Ammon's horn (tissue), 1 donor: Measurements from ENCODE around the gene ISYNA1.

ENCODE experiments used
- DNase-seq: peaks from one replicate; pipeline ENCODE4 v3.0.0-alpha.2; 2016; ENCODE audit warnings: low spot score

Gene ISYNA1

DNA sequence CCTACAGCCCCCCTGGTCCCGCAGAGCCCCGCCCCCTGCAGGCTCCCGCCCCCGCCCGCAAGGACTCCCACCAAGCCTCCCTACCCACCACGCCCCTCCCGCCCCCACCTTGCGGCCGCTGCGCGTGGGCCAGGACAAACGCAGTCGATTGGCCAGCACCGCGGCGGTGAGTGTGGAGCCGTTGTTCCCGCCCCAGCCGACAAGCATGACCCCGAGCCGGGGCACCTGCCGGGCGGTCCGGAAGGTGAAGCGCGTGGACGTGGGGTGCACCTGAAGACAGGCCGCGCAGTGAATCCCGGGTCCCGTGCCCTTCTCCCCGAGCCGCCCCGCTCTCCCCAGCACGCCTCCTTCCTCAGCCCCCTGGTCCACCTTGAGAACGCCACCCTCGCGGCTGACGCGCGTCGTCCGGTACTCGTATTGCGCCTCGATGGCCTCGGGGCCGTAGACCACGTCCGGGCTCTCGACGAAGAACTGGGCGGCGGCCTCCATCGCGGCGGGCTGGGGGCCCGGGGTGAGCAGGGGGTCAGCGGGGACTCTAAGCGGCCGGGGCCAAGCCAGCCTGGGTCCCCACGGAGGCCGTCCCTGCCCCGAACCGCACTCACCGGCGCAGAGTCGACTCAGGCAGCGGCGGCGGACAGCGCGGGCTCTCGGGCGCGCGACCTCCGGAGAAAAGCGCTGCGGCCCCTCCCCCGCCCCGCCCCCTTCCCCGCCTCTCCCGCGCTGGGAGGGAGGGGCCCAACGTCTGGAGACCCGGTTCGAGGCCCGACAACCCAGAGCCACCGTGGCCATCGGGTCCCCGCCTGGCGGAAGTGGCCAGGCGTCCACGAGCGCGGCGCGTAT, at the start of gene ISYNA1:
ISYNA1 (minus strand) TSS at position 643 of the 840 bp plus-strand sequence; CDS start at position 489, 154 bp downstream.
- DNase-seq = no peak

DNA sequence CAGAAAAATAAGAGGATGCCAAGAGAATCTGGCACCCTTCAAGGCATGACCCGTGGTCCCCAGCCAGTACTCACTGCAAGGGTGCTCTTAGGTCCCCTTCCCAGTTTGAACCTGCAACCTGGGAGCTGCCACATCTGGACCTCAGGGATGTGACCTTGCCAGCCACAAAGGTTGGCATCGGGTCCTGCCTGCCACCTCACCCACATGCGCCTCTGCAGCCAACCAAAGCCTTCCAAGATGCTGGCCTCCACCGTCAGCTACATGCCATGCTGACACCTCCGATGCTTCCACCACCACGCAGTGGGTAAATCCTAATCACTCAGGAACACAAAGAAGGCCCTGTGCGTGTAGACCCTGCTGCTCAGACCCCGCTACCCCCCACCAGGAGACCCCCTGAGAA, 48.8 kb upstream of the ISYNA1 start:
- no peak for DNase-seq

DNA sequence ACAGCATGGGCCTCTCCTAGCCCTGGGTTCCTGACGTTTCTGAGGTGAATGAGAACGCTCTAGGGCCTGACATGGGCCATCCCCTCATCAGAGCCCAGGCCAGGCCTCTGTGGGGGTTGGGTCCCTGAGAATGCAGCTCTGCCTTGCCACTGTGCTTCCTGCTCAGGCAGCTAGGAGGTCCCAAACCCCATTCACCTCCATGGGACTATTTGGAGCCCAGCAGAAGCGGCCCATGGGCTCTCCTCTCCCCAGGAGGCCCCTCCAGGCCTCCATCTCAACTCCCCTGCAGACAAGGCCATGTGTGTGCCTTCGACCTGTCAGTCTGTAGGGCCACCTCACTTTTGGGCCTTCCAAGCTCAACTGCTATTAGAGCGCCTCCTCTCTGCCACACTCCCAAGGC, 47.1 kb upstream of the ISYNA1 start:
- DNase-seq = no peak

DNA sequence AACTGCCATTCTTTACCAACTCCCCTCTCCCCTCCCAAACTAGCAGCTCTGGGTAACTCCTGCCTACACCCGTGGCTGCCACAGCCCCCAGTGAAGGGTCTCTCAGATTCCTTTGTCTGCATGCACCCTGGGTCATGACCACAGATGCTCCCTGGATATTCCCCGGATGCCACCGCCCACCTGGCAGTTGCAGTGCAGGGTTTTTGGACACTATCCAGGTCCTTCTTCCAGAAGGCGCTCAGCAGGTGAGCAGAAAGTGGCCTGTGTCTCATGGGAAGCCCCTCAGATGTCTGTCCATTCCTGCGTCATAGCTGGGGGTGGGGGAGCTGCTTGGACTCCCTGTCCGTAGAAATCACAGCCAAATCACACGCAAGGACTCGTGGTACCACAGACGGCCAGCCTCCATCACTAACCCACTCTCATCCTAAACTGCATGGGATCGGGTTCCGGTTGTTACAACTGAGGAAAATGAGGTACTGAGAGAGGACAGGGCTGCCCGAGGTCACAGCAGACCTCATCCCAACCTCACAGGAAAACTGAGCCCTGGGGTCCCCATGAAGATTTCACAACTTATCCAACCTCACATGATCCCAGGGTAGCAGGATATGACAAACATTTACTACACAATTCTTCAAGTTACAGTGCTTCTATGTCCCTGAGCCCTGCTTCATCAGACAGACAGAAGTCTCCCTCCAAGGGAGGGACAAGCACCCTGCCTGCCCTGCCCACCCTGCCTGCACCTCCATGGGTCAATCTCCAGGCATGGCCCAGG, 45.4 kb upstream of the ISYNA1 start:
- DNase-seq = no peak

DNA sequence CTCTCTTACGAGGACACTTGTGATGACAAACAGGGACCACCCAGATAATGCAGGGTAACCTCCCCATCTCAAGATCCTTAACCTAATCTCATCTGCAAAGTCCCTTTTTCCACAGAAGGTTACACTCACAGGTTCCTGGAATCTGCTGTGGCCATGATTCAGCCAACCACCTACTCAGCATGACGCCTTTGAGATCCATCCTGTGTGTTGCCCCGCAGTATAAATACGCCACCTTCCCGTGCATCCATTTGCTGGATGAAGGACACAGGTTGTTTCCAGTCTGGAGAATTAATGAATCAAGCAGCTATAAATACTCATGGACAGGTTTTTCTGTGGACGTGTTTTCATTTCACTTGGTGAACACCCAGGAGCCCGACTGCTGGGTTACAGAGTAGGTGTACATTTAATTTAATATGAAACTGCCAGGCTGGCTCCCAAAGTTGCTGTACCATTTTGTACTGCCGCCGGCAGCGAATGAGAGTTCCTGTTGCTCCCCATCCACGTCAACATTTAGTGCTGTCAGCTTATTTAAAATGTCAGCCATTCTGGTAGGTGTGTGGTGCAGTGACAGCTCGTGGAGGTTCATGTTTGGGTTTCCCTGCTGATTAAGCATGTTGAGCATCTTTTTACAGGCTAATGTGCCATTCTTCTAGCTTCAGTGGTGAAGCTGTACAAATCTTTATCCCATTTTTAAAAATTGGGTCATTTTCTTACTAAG, 43.7 kb upstream of the ISYNA1 start:
- DNase-seq = no peak

DNA sequence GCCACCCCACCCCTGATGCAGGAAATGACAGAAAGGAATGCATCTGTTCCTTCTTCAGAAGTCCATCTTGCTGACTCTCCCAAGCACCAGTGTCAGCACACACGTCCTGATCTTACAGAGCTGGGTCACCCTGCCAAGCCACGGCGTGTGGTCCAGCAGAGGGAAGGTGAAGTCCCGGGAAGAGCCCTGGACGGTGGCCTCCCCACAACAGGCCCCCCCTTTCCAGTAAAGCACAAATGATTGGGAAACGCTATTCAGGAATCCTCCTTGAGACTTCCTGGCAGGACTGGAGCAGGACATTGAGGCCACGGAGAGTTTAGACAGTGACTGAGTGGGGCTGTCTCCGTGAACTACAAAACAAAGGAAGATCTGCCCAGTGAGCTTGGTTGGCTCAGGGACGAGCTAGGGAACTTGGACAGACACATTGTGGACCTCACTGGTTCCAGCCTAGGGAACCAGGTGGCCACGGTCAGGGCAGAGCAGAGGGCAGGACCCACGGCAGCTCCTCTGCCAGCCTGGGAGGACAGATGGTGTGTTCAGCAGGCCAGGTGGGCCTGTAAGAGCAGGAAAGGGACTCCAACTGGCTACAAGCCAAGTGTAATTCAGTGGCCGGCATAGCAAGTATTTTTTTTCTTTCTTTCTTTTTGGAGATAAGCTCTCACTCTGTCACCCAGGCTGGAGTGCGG, 42.2 kb upstream of the ISYNA1 start:
- peak; percentile 59 for DNase-seq

DNA sequence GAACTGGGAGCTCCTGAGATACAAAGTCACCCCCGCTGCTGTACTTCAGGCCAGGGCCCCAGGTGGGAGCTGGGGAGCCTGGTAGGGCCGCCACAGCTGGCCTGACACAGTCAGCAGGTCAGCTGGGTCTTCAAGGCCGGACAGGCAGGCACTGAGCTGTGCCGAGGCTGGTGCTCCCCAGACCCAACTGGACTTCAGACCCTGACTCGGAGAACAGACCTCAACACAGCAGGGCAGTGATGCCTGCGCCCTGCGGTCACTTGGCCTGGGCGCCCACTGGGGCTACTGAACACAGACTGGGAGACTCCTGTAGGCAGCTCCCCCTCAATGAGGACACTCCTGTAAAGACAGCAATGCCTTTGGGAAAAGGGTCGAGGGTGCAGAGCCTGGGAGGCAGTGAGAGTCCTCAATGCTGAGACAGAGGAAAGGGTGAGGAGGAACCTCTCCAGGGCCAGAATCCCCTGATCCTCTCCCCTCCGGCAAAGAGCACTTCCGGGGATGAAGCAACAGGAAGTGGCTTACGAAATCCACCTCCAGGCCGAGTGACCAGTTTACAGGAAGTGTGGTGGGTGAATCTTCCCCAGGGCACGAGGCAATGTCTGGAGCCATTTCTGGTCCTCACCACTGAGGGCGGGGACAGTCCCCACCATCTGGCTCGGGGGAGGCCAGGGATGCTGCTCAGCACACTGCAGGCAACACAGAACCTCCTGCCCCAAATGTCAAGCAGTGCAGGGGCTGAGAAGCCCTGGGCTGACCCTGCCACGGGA, 40.8 kb upstream of the ISYNA1 start:
- DNase-seq = peak; percentile 76

DNA sequence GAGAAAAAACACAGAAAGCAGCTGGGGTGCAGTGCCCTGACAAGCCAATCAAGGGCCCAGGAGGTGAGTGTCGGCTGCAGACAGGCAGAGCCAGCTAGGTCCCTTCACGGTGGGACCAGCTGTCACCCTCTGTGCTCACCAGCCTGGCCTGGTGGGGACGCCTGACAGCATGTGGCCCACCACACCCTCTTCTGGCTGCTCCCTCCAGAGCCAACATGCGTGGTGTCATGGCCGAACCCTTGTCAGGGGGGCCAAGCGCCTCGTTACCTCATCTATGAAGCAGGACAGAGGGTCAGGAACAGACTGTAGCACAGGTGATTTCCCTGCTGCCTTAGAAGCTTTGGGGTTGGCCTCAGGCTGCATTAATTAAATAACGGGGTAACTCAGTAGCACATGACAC, 40.0 kb upstream of the ISYNA1 start:
- no peak for DNase-seq

DNA sequence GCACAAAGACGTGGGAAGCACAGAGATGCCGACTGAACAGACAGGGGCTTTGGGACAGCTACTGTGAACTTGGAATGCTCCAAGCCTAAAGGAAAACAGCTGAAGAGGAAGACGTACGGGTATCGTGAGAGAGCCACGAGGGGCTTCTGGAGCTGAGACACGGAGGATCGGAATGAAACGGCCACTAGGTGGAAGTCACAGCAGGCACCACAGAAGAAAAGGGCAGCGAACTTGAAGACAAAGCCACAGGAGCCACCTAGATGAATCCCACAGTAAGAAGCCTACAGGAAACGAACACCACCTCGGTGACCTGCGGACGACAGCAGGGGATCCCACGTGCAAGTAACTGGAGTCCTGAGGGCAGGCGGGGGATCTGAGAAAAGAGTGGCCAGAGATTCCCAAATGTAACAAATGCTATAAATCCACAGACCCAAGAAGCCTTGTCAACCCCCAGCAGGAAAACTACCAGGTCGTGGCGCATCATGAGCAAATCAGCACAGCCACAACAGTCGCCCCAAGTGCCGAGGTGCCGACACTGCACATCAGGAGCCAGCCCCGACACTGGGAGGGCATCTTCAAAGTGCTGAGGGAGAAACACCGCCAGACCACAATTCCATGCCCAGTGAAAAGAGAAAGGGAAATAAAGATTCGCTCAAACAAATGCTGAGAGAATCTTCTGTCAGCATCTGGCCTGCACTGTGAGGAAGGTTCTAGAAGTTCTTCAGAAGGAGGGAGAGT, 39.3 kb upstream of the ISYNA1 start:
- no peak for DNase-seq

- no peak for DNase-seq
Measured at GRCh38 chr19:18476507-18477041, 38.6 kb upstream of the ISYNA1 start.

DNA sequence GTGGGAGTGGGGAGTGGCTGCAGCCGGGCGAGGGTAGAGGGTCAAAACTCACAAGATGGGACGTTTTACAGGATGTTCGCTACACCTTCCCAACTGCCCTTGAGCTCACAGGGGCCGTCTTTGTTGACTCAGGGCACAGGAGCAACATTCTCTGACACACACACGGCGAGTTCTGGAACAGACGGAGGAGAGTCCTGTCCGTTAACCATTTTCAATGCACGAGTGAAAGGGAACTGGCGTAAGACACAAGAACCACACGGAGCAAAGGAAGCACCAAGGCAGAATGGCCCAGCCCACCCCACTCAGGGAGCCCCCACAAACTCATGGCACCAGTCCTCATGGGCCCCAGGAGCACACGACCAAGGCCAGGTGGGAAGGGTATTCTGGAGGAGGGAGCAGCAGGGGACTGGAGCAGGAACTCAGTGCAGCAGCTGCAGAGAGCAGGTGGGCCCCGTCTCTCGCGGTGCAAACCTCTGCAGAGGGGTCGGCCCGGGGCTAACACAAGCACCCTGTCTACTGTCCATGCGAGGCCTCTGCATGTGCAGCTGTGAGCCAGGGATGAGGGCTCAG, 37.9 kb upstream of the ISYNA1 start:
- DNase-seq = no peak

DNA sequence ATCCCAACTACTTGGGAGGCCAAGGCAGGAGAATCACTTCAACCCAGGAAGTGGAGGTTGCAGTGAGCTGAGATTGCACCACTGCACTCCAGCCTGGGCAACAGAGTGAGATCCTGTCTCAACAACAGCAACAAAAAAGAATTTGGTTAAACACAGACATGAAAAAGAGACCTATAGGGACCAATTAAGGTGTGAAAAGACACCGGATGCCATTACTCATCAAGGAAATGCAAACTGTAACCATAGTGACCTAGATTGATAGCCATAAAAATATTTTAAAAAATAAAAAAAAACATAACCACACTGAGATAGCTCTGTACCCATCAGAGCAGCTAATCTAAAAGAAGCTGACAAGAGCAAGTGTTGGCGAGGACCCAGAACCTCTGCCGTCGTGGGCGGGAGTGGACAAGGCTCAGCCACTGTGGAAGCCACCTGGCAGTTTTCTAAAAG, 37.1 kb upstream of the ISYNA1 start:
- DNase-seq = no peak

DNA sequence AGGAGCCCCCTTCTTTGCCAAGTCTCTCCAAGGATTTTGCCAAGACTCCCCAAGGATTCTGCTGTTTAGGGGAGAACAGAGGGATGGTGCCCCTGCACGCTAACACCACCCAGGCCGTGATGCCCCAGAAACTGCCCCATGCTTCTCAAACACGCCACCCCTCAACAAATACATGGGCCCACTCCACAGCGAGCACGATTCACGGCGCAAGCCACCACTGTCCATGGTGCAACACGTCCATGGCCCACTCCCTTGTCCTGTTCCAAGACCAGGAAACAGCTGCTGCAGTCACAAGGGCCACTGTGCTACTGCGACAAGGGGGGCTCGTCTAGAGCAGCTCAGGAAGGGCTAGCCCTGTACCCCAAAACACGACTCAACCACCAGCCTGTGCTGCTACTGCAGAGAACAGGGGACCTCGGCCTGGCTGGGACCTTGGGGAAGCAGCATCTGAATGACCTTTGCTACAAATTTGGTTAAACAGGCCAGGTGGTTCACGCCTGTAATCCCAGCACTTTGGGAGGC, 36.5 kb upstream of the ISYNA1 start:
- no peak for DNase-seq

DNA sequence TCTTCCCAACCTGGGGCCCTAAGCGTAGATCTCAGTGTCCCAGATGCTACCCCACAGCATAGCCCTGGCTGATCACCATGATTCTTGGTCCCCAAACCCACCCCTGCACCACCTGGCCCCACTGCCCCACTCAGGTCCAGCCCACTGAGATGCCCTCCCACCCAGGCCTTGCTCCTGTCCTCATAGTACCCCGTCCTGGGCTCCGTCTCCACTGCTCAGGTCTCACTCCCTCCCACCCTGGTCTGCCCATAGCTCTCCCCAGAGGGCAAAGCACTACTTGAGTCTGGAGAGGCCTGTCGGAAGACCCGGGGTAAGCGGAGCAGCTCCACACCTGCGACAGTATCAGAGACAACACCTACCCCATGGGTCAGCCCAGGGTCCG, 35.8 kb upstream of the ISYNA1 start:
- DNase-seq = no peak

GRCh38 chr19:18473003-18473705, 35.2 kb upstream of the ISYNA1 start:
- no peak for DNase-seq

GRCh38 chr19:18470787-18471186, 32.9 kb upstream of the ISYNA1 start:
- no peak for DNase-seq

GRCh38 chr19:18469069-18469846, 31.3 kb upstream of the ISYNA1 start:
- peak; percentile 52 for DNase-seq

GRCh38 chr19:18468517-18468916, 30.6 kb upstream of the ISYNA1 start:
- DNase-seq = no peak
